ENCODE data around the gene ZNF784.

GRCh38 chr19:55651236-55651635 lies 26.9 kb upstream of the ZNF784 start:
- TF ChIP-seq CTCF (IDR thresholded peaks at IDR 0.05) (no peak), POLR2A (IDR thresholded peaks at IDR 0.05) (no peak)
